GM18951 (cell line): ENCODE data around the gene MT1M.
"Not testable (repeated sequence)": the region's sequence is repeated elsewhere in the genome, so short reads cannot be mapped to it uniquely, and the experiment has no call there.

Experiments
- POLR2A ChIP-seq: IDR thresholded peaks from 4 replicates; pipeline ENCODE4 v1.6.1; 2011; ENCODE audit warnings: mild to moderate bottlenecking; ENCODE audit not compliant: insufficient read length, insufficient read depth; ENCODE audit errors: extremely low read depth
- in situ Hi-C: fragments of 300-500 bp; cut with MboI; formaldehyde crosslinking; loops from one replicate; pipeline ENCODE4 v1.12.0; 2022; ENCODE audit warnings: low sequenced_read_pairs, mixed read lengths, inconsistent platforms; ENCODE audit not compliant: unreplicated experiment

Gene MT1M

DNA sequence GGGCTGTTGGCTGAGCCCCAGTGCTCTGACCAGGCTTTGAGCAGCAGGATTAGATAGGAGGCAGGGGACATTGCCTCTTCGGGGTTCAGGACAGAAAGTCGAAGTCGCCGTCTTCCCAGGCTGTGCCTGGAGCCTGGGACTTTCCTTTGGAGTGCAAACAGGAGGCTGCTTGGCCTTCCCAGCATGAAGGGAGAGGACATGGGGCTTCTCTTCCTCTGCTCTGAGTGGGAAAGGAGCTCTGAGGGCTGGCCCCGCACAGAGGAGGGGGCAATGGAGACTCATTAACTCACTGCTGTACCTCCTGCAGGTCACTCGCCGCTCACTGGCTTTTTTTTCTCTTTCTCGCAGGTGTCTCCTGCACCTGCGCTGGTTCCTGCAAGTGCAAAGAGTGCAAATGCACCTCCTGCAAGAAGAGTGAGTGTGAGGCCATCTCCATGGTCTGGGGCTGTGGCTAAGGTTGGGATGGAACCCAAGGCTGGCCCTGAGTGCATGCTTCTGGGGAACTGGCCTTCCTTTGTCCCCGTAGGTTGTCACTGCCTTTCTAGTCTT is 25.9 kb downstream of the MT1M start:
- in situ Hi-C loops: no loop called here
- no peak for TF ChIP-seq POLR2A

DNA sequence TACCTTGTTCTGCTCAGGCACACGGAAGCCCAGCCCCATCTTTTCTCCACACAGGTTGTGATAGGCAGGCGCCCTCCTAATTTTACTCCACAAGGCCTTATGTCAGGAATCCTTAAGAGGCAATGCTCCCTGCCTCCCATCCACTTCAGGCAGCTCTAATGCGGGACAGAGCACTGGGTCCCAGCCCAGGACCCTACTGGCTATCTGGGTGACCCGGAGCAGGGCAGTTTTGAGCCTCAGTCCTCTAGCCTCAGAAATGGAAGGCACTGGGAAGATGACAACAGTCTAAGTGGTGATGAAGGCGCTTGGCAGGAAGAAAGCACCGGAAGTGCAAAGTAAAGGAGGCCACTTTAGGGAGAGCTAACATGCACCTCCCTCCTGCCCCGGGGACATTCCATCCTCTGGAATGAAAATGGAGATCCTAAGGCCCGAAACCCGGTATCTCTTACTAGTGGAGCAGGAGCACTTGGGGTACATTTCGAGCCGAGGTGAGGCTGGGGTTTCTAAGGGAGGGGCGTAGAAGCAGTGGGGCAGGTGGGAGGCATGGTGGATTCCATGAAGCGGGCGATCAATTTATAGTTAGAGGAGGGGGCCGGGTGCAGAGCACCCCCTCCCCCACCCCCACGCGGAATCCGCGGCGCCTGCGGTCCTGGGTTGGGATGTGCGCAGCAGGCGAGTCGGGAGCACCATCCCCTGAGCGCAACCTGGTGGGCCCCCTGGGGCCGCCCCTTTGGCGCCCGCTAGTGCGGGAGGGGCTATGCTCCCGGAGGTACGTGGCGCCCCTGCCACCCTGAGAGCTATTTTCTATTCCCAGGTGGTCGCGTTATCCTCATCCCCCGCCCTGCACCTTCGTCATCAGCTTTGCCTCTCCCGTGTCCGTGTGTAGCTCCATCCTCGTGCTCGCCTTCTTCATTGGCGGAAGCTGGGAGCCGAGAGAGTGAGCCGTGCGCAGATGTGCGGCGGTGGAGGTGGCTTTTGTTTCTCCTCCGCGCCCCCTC is 30.2 kb downstream of the MT1M start:
- TF ChIP-seq POLR2A: no peak
- in situ Hi-C loops: no loop called here

DNA sequence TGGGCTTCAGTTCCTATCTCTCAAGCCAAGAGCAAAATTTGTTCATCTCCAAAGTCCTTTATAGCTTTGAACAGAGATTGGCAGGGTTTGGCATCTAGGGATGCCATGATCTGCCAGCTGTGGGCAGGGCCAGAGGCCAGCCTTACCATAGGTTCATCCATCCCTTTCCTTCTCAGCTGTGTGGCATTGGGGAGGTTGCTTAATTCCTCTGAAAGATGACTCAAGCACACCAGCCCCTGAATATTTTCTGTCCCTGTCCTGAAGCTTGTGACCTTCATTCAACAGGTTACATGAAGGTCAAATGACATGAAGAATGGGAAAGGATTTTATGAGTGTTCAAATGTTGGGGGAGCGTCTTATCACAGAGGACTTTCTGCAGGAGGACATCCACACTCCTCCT is 32.0 kb downstream of the MT1M start:
- in situ Hi-C loops: no loop called here
- TF ChIP-seq POLR2A: no peak

DNA sequence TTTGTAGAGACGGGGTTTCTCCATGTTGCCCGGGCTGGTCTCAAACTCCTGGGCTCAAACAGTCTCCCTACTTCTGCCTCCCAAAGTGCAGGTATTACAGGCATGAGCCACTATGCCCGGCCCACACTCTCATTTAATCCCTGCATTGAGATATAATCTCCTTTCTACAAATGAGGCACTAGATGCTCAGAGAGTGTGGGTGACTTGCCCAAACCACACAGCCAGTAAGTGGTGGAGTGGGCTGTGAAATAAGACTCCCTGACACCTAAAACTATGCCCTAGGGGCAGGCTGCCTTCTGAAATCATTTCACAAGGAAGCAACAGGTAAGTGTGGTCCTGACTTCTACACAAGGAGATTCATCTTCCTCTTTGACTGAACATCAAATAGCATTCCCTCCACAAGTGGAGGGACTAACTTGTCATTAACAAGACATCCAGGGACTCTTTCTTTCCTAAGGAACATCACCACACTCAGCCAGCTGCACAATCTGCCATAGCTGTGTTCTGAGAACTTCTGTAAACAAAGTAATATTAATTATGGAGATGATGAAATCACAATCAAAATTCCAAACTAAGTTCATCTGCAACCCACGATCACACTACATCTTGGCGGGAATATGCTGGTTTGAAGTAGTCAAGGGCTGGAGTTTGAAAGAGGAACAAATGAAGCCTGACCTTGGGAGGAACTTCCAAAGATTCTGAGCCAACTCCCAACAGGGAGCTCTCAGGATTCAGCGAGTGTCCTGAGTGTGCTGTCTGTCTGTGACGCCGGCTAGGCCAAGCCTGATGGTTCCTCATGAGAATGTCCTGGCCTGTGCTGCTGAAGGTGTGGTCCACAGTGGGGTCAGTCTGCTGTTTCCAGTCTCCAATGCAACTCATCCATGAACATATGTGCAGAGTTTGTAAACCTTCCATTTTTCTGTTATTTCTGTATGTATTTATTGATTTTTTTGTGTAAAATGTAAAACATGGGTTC is 33.1 kb downstream of the MT1M start:
- in situ Hi-C loops: not testable (repeated sequence)

DNA sequence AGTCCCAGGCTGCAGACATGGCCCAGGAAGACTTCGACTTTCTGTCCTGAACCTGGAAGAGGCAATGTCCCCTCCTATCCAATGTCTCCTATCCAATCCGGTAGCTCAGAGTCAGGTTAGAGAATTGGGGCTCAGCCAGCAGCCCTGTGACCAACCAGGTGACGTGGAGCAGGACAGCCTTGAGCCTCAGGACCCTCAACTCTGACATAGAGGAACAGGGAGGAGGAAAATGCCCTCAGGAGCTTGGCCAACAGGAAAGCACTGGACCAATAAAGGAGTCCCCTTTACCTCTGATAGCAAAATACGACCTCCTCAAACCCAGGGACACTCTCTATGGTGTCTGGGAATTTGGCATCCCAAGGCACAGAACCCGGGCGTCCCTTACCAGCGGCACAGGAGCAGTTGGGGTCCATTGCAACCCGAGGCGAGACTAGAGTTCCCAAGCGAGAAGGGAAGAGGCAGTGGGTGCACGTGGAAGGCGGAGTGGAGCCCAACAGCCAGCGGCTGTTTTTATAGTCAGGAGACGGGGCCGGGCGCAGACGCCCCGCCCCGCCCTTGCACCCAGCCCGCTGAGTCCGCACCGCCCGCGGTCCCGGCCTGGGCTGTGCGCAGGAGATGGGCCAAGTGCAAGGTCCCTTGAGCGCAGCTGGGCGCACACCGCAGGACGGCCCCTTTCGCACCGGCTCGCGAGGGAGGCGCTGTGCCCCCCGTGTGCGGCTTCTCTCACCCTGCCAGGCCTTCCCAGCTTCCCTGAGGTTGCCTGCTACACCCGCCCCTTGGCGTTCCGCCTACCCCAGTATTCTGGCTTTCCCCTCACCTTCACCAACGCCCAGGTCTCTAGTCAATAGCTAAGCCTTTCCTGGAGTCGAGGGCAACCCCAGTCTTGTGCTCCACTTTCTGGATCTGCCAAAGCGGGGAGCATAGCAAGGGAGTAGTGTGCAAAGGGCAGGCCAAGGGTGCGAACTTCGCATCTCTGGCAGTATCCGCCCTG is 35.4 kb downstream of the MT1M start, which contains the start of gene MT1G:
TSS of gene MT1G (minus strand) at position 485 of the 991 bp plus-strand sequence. CDS start at position 413, 72 bp downstream.
- TF ChIP-seq POLR2A: no peak
- in situ Hi-C loops: no loop called here

DNA sequence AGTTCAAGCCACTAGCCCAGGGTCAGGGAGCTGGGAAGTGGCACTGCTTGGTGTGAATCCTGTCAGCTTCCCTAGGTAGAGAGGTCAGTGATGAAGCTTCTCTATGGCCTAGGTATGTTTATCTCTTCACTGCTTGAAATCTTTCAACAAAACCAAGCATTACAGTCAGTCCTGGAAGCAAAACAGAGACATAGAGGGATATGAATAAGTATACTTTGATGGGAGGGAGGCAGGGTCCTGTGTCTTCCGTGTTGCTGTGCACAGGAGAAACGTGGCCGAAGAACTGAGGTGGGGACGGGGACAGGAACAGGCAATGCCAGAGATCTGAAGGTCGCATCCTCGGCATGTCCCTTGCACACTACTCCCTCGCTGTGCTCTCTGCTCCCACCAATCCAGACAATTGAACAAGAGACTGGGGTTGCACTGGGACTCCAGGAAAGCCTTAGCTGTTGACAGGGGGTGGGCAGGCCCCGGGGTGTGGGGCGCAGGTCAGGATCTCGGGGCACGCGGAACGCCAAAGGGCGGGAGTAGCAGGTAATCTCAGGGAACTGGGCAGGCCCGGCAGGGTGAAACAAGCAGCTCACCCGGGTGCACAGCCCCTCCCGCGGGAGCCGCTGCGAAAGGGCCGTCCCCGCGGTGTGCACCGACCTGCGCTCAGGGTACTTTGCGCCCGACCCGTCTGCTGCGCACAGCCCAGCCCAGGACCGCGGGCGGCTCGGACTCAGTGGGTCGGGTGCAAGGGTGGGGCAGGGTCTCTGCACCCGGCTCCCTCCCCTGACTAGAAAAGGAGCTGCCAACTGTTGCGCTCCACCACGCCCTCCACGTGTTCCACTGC is 36.8 kb downstream of the MT1M start, which contains the start of gene MT1H:
TSS of gene MT1H (plus strand) at position 810 of the 835 bp plus-strand sequence. CDS start 71 bp downstream, outside the sequence.
- in situ Hi-C loops: no loop called here
- TF ChIP-seq POLR2A: no peak

DNA sequence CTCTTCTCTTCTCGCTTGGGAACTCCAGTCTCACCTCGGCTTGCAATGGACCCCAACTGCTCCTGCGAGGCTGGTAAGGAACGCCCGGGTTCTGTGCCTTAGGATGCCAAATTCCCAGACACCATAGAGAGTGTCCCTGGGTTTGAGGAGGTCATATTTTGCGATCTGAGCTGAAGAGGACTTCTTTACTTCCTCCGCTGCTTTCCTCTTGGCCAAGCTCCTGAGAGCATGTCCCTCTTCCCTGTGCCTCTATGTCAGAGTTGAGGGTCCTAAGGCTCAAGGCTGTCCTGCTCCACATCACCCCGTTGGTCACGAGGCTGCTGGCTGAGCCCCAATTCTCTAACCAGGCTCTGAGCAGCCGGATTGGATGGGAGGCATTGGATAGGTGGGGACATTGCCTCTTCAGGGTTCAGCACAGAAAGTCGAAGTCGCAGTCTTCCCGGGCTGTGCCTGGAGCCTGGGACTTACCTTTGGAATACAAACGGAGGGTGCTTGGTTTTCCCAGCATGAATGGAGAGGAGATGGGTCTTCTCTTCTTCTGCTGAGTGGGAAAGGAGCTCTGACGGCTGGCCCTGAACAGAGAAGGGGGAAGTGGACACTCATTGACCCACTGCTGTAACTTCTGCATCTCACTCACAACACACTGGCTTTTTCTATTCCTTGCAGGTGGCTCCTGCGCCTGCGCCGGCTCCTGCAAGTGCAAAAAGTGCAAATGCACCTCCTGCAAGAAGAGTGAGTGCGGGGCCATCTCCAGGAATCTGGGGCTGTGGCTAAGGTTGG is 37.6 kb downstream of the MT1M start:
- TF ChIP-seq POLR2A: no peak
- in situ Hi-C loops: no loop called here

DNA sequence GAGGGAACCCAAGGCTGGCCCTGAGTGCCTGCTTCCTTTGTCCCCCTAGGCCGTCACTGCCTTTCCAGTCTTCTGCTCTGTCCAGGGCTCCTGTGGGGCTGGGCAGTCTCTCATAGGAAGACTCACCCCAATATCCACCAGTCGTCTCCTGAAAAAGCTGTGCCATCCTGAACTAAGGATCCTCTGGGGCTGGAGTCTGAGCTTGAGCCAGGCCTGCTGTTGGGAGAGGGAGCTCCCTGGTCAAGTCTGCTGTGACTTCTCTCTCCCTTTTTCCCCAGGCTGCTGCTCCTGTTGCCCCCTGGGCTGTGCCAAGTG is 38.1 kb downstream of the MT1M start:
- TF ChIP-seq POLR2A: no peak
- in situ Hi-C loops: no loop called here

DNA sequence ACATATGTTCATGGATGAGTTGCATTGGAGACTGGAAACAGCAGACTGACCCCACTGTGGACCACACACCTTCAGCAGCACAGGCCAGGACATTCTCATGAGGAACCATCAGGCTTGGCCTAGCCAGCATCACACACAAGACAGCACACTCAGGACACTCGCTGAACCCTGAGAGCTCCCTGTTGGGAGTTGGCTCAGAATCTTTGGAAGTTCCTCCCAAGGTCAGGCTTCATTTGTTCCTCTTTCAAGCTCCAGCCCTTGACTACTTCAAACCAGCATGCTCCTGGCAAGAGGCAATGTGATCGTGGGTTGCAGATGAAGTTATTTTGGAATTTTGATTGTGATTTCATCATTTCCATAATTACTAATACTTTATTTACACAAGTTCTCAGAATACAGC is 39.2 kb downstream of the MT1M start:
- in situ Hi-C loops: not testable (repeated sequence)

DNA sequence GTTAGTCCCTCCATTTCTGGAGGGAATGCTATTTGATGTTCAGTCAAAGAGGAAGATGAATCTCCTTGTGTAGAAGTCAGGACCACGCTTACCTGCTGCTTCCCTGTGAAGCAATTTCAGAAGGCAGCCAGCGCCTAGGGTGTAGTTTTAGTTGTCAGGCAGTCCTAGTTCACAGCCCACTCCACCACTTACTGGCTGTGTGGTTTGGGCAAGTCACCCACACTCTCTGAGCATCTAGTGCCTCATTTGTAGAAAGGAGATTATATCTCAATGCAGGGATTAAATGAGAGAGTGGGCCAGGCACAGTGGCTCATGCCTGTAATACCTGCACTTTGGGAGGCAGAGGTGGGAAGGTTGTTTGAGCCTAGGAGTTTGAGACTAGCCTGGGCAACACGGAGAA is 39.7 kb downstream of the MT1M start:
- in situ Hi-C loops: not testable (repeated sequence)

DNA sequence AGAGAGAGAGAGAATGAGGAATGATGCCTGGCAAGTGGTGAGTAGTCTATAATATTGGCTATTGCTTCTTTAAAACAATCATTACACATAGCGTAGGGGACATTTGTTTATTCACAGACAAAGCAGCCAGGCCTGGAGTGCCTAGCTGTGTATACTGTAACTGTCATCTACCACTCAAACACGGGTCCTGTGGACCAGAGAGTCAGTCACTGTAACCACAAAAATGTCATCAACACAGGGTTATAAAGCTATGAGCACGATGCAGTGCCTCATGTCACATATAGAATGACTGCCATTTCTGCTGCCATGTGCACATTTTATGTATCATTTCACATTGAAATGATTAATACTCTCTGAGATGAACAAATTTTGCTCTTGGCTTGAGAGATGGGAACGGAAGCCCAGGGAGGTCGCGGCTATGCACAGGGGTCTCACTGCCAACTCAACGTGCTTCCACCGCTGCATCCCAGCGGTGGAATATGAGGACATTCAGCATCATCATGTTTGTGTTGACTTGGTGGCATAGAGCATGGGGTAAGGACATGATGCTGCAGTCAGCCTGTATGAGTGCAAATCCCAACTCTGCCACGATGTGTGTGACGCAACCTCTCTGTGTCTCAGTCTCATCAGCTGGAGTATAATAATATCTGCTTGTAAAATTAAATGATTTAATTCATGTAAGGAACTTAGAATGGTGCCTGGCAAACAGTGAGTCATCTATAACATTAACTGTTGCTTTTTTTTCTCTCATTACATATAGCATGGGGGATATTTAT is 40.5 kb downstream of the MT1M start:
- in situ Hi-C loops: no loop called here
- no peak for TF ChIP-seq POLR2A
